Left lung (tissue), 10 donors: ENCODE data around the gene VSX1. TPM values are rescaled to one million over a fixed set of nuclear protein-coding genes. Genes with fewer than 3 reads are reported as not detected.

Experiments
- ATAC-seq: fragments of 200-7000 bp; cut with Tn5 transposase; one replicate; pipeline ENCODE4 v1.9.1; 2020; ENCODE audit warnings: moderate library complexity
- DNase-seq, 4 donors: peaks; one replicate each; pipeline ENCODE4 v3.0.0-alpha.2; 2013 to 2020
- H3K27ac ChIP-seq, 2 donors: fragments of 200-600 bp; sonication (generic) in 1 of 2; one replicate each; pipeline versions ENCODE4 v1.5.0 to v1.8.0; 2020 to 2021
- H3K27me3 ChIP-seq, 2 donors: fragments of 200-600 bp; sonication (generic) in 1 of 2; one replicate each; pipeline versions ENCODE4 v1.5.0 to v1.8.0; 2020 to 2021
- H3K36me3 ChIP-seq, 2 donors: fragments of 200-600 bp; sonication (generic) in 1 of 2; one replicate each; pipeline versions ENCODE4 v1.5.0 to v1.8.0; 2020 to 2021
- H3K4me1 ChIP-seq, 2 donors: fragments of 200-600 bp; one replicate each; pipeline ENCODE4 v1.8.0; 2021
- H3K4me3 ChIP-seq, 2 donors: fragments of 200-600 bp; sonication (generic) in 1 of 2; one replicate each; pipeline versions ENCODE4 v1.5.0 to v1.8.0; 2020 to 2021; ENCODE audit warnings: mild to moderate bottlenecking in 1 of 2
- H3K9me3 ChIP-seq, 2 donors: fragments of 200-600 bp; sonication (generic) in 1 of 2; one replicate each; pipeline versions ENCODE4 v1.5.0 to v1.8.0; 2020 to 2021
- CTCF ChIP-seq, 2 donors: fragments of 200-600 bp; sonication (generic) in 1 of 2; IDR thresholded peaks; one replicate each; pipeline versions ENCODE4 v1.5.0 to v1.8.0; 2021; ENCODE audit warnings: antibody characterized with exemption in 2 of 2
- intact Hi-C, 2 donors: fragments of 100-400 bp; cut with DNase I; formaldehyde crosslinking; loops; one replicate each; pipeline versions ENCODE4 v1.11.2 to v1.14.2; 2022
- polyA plus RNA-seq, 6 donors: library from polyadenylated mRNA; unstranded; fragments of 120-200 nt; gene quantifications; one replicate each; pipeline ENCODE4 v1.2.1, GENCODE V29; 2013; ENCODE audit not compliant: insufficient read length in 6 of 6
- total RNA-seq, 2 donors: library from RNA; stranded (reverse); fragmentation: NEBNext Ultra II Directional; extraction: Animal tissue kit (Norgen Biotek cat#: 25700); gene quantifications; one replicate each; pipeline ENCODE4 v1.2.1, GENCODE V29; 2021
- donor health status: DM: no; HTN: yes; CAD: no.
- donor health status: DM: no; HTN: no; CAD: no.

Gene VSX1
- total and polyA plus RNA-seq, 8 donors: 0.10 TPM; not detected in 7

- no peak for ATAC-seq
- intact Hi-C loops: loop anchor here in 1 of 2 donors (5.0 kb wide), 1 partner anchor 64 kb away; no protein-coding TSS in a partner anchor
- peaks cover 5 to 23% of the 10 kb centered on the region in 2 donors for H3K4me1 ChIP-seq
- no peak overlapping the region for H3K4me3 ChIP-seq
- no peaks in the 10 kb centered on the region for H3K9me3 ChIP-seq
- no peak overlapping the region for H3K27ac ChIP-seq
- no peaks in the 10 kb centered on the region for H3K27me3 ChIP-seq
- DNase-seq: peak in 1 of 4 donors; percentile 22
- no peak for TF ChIP-seq CTCF (IDR thresholded peaks at IDR 0.05)
- no peaks in the 10 kb centered on the region for H3K36me3 ChIP-seq
Measured at GRCh38 chr20:25061103-25061799, 20.7 kb downstream of the VSX1 start.

- H3K9me3 ChIP-seq: no peaks in the 10 kb centered on the region
- ATAC-seq (no peak), DNase-seq (peak in 1 of 4 donors; percentile 27)
- H3K4me1 ChIP-seq: peaks cover 15 to 36% of the 10 kb centered on the region in 2 donors
- H3K27ac ChIP-seq: no peak overlapping the region
- H3K27me3 ChIP-seq: no peaks in the 10 kb centered on the region
- no peak for TF ChIP-seq CTCF (IDR thresholded peaks at IDR 0.05)
- intact Hi-C loops: loop anchor here in 1 of 2 donors (5.0 kb wide), 1 partner anchor 63 kb away; no protein-coding TSS in a partner anchor
- H3K36me3 ChIP-seq: no peaks in the 10 kb centered on the region
- no peak overlapping the region for H3K4me3 ChIP-seq
Measured at GRCh38 chr20:25059866-25060465, 22.0 kb downstream of the VSX1 start.

- Histone ChIP-seq H3K27ac (peak overlapping the region; percentile 91 to 92), H3K9me3 (no peaks in the 10 kb centered on the region), H3K27me3 (no peaks in the 10 kb centered on the region), H3K4me1 (peaks cover 22 to 44% of the 10 kb centered on the region in 2 donors), H3K4me3 (peak overlapping the region; percentile 66 to 85), H3K36me3 (no peaks in the 10 kb centered on the region)
- intact Hi-C loops: no loop called here
- ATAC-seq (no peak), DNase-seq (peak in 2 of 4 donors; percentile 37 to 51)
- no peak for TF ChIP-seq CTCF (IDR thresholded peaks at IDR 0.05)
Measured at GRCh38 chr20:25058847-25059810, 22.8 kb downstream of the VSX1 start.

- intact Hi-C loops: no loop called here
- H3K36me3 ChIP-seq: no peaks in the 10 kb centered on the region
- H3K27me3 ChIP-seq: no peaks in the 10 kb centered on the region
- peak within 1 kb of the TSS; percentile 91 to 92 for H3K27ac ChIP-seq
- H3K9me3 ChIP-seq: no peaks in the 10 kb centered on the region
- peaks cover 31 to 53% of the 10 kb centered on the region in 2 donors for H3K4me1 ChIP-seq
- peak; percentile 67 for ATAC-seq
- peak; percentile 63 to 92 (median 70) for DNase-seq
- H3K4me3 ChIP-seq: peak within 1 kb of the TSS; percentile 66 to 85
- TF ChIP-seq CTCF (IDR thresholded peaks at IDR 0.05): no peak
Measured at GRCh38 chr20:25058051-25058846, 23.7 kb downstream of the VSX1 start, which contains the start of gene ACSS1. Gene ACSS1, minus strand, starts transcription at chr20:25058139. Its CDS starts 37 bp downstream, at chr20:25058102.
